ENCODE measurements around the gene VARS2.
"Not testable (repeated sequence)": the region's sequence is repeated elsewhere in the genome, so short reads cannot be mapped to it uniquely, and the experiment has no call there.

The VARS2 gene

GRCh38 chr6:30900863-30901417, 13.1 kb upstream of the VARS2 start:
- DNase-seq = no peak

- DNase-seq = no peak
Observed at GRCh38 chr6:30901436-30901835, 12.6 kb upstream of the VARS2 start.

- not testable (repeated sequence) for DNase-seq
Observed at GRCh38 chr6:30902196-30902595, 11.8 kb upstream of the VARS2 start.

GRCh38 chr6:30902709-30903108, 11.3 kb upstream of the VARS2 start:
- DNase-seq = no peak

GRCh38 chr6:30903236-30903635, 10.8 kb upstream of the VARS2 start:
- DNase-seq = no peak

GRCh38 chr6:30907290-30907757, 6.7 kb upstream of the VARS2 start:
- DNase-seq = not testable (repeated sequence)

- DNase-seq = peak; percentile 99
Observed at GRCh38 chr6:30907758-30908591, 6.1 kb upstream of the VARS2 start, which contains the start of gene GTF2H4. TSS of gene GTF2H4 (plus strand) at chr6:30908207.

- DNase-seq = no peak
Observed at GRCh38 chr6:30908700-30909099, 5.3 kb upstream of the VARS2 start.

GRCh38 chr6:30910473-30910872, 3.6 kb upstream of the VARS2 start:
- not testable (repeated sequence) for DNase-seq

GRCh38 chr6:30912746-30913520, 1.1 kb upstream of the VARS2 start:
- no peak for DNase-seq

GRCh38 chr6:30913721-30914075, 340 bp upstream of the VARS2 start:
- no peak for DNase-seq

GRCh38 chr6:30914854-30915590, 984 bp downstream of the VARS2 start:
- peak; percentile 42 for DNase-seq

- DNase-seq = peak; percentile 42
Observed at GRCh38 chr6:30915591-30915946, 1.5 kb downstream of the VARS2 start.

GRCh38 chr6:30917041-30917440, 3.0 kb downstream of the VARS2 start:
- no peak for DNase-seq

- DNase-seq = no peak
Observed at GRCh38 chr6:30917487-30917886, 3.4 kb downstream of the VARS2 start.

GRCh38 chr6:30918670-30919069, 4.6 kb downstream of the VARS2 start:
- no peak for DNase-seq

GRCh38 chr6:30922447-30922852, 8.4 kb downstream of the VARS2 start:
- no peak for DNase-seq

GRCh38 chr6:30924040-30924627, 10.1 kb downstream of the VARS2 start:
- DNase-seq = not testable (repeated sequence)

- DNase-seq = no peak
Observed at GRCh38 chr6:30926644-30927043, 12.6 kb downstream of the VARS2 start.

- not testable (repeated sequence) for DNase-seq
Observed at GRCh38 chr6:30927080-30927479, 13.0 kb downstream of the VARS2 start.

- no peak for DNase-seq
Observed at GRCh38 chr6:30928677-30929076, 14.6 kb downstream of the VARS2 start.

- no peak for DNase-seq
Observed at GRCh38 chr6:30930506-30930905, 16.5 kb downstream of the VARS2 start.

GRCh38 chr6:30931272-30931671, 17.2 kb downstream of the VARS2 start:
- no peak for DNase-seq

All from right hindlimb (tissue), 1 donor.